T-helper 2 cell treated with Interferon-gamma antibody and Interleukin-4, amounts not matched to agents 100 ng/mL and 5 ng/mL, for 36 hours (primary cell): ENCODE data around the gene SLC26A2. TPM values are rescaled to one million over a fixed set of nuclear protein-coding genes. Genes with fewer than 3 reads are reported as not detected.

Experiments
- intact Hi-C: fragments of 100-400 bp; cut with micrococcal nuclease; formaldehyde crosslinking; loops from one replicate; pipeline ENCODE4 v1.15.1; 2023
- total RNA-seq: library from RNA; stranded (reverse); gene quantifications from 2 replicates; pipeline ENCODE4 v1.2.3, GENCODE V29; 2022

Gene SLC26A2
- total RNA-seq, 1 donor from 2014 or later: 8.7 TPM

DNA sequence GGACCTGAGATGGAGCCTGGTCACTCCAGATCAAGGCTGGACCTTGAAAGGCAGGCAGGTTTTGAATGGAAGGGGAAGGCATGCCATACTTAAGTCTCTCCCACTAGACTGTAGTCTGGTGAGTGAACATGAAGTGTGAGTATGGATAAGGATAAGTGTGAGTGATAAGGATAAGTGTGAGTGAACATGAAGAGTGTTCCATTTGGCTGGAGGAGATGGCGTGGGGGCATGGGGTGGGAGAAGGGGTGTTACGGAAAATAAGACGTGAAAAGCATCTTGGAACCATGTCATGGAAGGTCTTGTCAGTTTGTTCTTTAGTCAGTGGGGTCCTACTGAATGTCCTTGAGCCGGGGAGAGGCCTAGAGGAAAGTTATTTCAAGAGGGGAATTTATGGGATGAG lies 72.8 kb downstream of the SLC26A2 start:
- intact Hi-C loops: no loop called here

DNA sequence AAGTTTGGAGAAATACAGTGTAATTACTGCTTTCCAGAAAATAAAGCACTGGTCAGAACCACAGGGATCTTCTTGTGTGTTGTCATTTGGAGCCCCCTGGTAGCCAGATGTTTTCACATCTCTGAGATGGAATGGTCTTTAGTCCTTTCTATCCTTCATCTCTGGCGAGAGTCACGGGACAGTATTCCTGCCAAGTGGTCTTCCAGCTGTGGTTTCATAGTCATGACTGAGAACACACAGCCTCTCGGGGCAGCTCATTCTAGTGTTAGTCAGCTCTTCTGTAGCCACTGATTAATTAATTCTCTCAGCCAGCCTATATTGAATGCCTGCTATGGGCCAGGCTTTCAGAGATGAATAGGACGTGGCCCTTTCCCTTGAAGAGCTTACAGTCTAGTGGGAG lies 74.1 kb downstream of the SLC26A2 start:
- intact Hi-C loops: no loop called here

DNA sequence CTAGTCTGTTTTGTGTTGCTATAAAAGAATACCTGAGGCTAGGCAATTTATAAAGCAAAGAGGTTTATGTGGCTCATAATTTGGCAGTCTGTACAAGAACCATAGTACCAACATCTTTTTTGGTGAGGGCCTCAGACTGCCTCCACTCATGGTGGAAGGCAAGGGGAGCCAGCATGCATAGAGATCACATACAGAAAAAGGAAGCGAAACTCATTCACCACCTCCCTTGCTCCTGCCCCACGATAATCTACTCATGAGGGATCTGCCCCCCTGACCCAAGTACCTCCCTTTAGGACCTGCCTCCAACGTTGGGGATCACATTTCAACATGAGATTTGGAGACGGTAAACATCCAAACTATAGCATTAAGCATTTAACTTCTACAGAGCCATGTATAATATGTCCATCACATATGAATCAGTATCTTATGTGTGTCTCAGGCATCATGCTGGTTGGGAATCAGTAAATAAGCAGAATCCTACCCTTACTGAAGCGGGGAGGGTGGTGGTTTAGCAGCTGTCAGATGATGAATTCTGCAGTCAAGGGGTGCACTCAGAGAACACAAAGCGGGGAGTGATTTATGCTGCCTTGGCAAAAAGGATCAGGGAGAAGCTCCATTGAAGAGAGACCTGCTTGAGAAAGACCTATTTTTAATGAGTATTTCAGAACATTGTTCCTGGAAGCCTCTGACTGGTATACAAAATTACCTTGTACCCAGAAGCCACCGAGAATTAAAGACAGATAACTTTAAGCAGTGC lies 74.8 kb downstream of the SLC26A2 start:
- intact Hi-C loops: no loop called here

DNA sequence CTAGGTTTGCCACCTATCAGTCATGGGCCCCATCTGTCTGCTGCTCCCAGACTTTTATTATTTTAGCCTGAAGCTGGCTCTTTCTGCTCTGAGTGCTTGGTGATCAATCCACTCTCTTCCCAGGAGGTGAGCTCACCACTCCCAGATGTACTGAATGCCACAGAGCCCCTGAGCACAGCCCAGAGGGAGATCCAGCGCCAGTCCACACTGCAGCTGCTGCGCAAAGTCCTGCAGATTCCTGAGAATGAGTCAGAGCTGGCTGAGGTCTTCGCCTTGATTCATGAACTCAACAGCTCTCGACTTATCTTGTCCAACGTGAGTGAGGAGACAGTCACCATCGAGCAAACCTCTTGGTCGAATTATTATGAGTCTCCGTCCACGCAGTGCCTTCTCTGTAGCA lies 76.0 kb downstream of the SLC26A2 start:
- intact Hi-C loops: no loop called here

Other genes with a start within 250 kb of the SLC26A2 start
- 5.3 and 5.6 TPM in 2 replicates for gene PPARGC1B, start 230.4 kb upstream of the SLC26A2 start, total RNA-seq
- gene PDE6A, start 16.0 kb upstream of the SLC26A2 start, total RNA-seq: not detected in 2 replicates
- 1.2 and 1.7 TPM in 2 replicates for gene TIGD6, start 39.9 kb downstream of the SLC26A2 start, total RNA-seq
- gene HMGXB3, start 40.0 kb downstream of the SLC26A2 start, total RNA-seq: 33.6 and 36.6 TPM in 2 replicates
- gene CSF1R, start 125.8 kb downstream of the SLC26A2 start, total RNA-seq: 0.14 TPM in 1 of 2 replicates, not detected in the other
- gene PDGFRB, start 195.1 kb downstream of the SLC26A2 start, total RNA-seq: 1.8 and 4.1 TPM in 2 replicates
- not detected in 2 replicates for gene CDX1, start 206.0 kb downstream of the SLC26A2 start, total RNA-seq
- gene SLC6A7, start 229.3 kb downstream of the SLC26A2 start, total RNA-seq: not detected in 2 replicates